GM18505 (cell line): Measurements from ENCODE around the gene U2AF2.

Source experiments
- ATAC-seq: cut with Tn5 transposase; IDR thresholded peaks from one replicate; pipeline ENCODE4 v1.9.1; 2021; ENCODE audit not compliant: unreplicated experiment
- POLR2A ChIP-seq: IDR thresholded peaks from 4 replicates; pipeline ENCODE4 v1.6.1; 2011; ENCODE audit warnings: borderline replicate concordance; ENCODE audit not compliant: insufficient read depth, insufficient read length; ENCODE audit errors: extremely low read depth

The U2AF2 gene

GRCh38 chr19:55632463-55632834 lies 22.4 kb upstream of the U2AF2 start:
- no peak for TF ChIP-seq POLR2A
- ATAC-seq = no peak

GRCh38 chr19:55633861-55634260 lies 21.0 kb upstream of the U2AF2 start:
- no peak for TF ChIP-seq POLR2A
- no peak for ATAC-seq

GRCh38 chr19:55635334-55635717 lies 19.5 kb upstream of the U2AF2 start:
- no peak for TF ChIP-seq POLR2A
- no peak for ATAC-seq

DNA sequence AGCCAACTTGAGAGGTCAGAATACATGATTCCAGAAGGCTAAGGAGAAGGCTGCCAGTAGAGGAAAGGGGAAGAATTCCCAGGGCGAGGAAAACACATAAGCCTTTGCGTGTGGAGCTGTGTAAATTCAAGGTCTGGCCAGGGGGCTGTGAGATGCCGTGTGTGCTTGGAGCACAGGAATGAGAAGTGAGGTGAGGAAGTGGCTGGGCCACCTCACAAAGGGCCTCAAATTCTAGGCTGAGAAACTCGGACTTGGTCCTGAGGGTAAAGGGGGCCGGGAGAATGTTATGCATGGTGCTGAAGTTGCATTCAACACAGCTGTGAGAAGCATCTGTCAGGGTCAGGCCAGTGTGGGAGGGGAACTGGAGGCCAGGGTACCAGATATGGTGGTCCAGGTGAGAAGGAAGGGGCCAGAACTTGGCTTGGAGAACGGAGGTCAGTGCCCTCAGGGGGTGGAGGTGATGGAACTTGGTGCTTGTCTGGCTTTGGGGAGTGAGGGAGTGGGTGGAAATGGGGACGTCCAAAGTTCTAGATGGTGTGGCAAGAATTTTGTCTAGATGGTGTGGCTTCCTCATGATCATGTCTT lies 18.9 kb upstream of the U2AF2 start:
- no peak for ATAC-seq
- TF ChIP-seq POLR2A = no peak

GRCh38 chr19:55636723-55637122 lies 18.1 kb upstream of the U2AF2 start:
- ATAC-seq = no peak
- TF ChIP-seq POLR2A = no peak

DNA sequence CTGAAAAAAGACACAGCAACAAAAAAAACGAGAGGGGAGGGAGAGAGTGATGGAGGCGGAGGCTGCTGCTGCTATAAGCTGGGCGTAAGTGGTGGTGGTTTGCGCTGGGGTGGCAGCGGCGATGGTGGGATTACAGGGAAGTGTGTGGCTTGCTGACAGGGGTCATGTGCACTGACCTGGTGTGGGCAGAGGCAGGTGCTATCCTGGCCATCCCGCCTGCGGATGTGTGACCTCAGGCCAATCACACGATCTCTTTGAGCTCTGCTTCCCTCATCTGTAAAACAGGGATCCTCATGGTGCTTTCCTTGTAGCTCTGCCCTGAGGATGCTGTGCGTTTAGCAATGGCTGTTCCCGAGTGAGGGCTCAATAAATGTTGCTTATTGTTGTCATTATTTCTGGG lies 17.3 kb upstream of the U2AF2 start:
- no peak for ATAC-seq

DNA sequence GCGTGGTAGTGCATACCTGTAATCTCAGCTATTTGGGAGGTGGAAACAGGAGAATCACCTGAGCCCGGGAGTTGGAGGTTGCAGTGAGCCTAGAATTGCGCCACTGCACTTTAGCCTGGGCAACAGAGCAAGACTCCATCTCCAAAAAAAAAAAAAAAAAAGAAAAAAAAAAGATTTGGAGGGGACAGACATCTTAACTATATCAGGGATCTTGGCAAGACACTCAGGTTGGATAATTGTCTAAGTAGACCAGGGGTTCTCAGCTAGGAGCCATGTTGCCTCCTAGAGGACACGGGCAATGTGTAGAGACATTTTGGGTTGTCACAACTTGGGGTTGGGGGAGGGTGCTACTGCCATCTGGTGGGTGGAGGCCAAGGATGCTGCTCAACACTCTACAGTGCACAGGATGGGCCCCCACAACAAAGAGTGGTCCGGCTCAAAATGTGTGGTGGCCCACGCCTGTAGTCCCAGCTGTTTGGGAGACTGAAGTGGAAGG lies 15.9 kb upstream of the U2AF2 start:
- peak; percentile 30 for TF ChIP-seq POLR2A
- no peak for ATAC-seq

More for the DNA sequence above, 17.3 kb upstream of the U2AF2 start:
- no peak for TF ChIP-seq POLR2A

- TF ChIP-seq POLR2A = peak; percentile 44
- ATAC-seq = no peak
Observed at GRCh38 chr19:55640043-55640576, 14.7 kb upstream of the U2AF2 start.

- peak; percentile 20 for TF ChIP-seq POLR2A
- ATAC-seq = no peak
Observed at GRCh38 chr19:55640577-55641425, 14.0 kb upstream of the U2AF2 start, which contains the start of gene ZNF580. TSS of gene ZNF580 (plus strand) at chr19:55641002. CDS start at chr19:55642509, 1,507 bp downstream.

DNA sequence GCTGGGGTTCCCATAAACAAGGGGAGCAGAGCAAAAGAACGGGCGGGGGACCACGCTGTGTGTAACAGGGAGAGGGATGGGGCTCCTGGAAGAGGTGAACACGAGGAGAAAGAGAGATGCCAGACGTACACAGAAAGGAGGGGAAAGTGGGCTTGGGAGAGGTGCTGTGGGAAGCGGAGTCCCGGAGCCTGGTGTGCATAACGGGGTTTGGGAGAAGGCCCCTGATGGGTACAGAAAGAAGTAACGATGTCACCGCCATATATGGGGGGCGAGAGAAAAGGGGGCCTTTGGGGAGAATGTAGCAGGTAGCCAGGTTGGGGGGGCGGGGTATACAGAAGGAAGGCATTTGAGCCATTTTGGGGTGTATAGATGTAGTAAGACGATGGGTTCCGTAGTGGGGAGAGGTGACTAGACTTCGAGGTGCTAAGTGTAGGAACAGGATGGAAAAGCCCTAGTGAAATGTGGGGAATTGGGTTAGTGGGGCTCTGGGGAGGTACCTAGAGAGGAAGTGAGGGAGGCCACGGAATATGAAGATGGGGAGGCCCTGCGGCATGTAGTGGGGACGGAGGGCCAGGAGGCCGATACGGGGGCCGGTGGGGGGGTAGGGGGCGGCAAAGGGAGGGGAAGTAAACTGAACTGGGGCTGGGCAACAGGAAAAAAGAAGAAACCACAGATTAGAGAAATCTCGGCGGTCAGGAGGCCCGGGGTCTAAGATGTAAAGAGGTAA lies 13.2 kb upstream of the U2AF2 start:
- no peak for ATAC-seq
- TF ChIP-seq POLR2A = no peak

DNA sequence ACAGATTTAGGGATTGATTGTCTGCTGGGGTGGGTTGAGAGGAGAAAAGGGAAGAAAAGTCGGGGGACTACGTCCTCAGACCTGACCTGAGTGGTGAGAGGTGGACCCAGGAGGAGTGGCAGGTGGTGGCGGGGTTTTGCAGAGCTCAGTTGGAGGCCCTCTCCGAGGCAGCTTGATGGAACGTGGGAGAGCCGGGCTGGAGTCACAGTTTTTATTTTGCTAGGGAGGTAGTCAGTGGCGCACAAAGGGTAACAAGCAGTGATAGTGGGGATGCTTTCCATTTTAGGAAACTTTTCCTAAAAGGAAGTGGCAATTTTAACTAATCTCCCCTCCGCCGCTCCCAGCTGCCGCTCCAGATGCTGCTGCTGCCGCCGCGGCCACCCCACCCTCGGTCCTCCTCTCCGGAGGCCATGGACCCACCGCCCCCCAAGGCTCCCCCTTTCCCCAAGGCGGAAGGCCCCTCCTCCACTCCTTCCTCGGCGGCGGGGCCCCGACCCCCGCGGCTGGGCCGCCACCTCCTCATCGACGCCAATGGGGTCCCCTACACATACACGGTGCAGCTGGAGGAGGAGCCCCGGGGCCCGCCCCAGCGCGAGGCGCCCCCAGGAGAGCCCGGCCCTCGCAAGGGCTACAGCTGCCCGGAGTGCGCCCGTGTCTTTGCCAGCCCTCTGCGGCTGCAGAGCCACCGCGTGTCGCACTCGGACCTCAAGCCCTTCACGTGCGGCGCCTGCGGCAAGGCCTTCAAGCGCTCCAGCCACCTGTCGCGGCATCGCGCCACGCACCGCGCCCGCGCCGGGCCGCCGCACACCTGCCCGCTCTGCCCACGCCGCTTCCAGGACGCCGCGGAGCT lies 12.5 kb upstream of the U2AF2 start:
- TF ChIP-seq POLR2A = peak; percentile 21
- ATAC-seq = no peak
